OCI-LY7 (cell line): ENCODE measurements around the gene METTL3. TPM values are rescaled to one million over a fixed set of nuclear protein-coding genes. Genes with fewer than 3 reads are reported as not detected.
A peak's percentile ranks its signal among the peaks of the same experiment; 100 is the strongest.

ENCODE experiments used
- BruUV-seq: library from RNA; stranded (reverse); fragments of 400-500 nt; replicated peaks from 2 replicates; lab custom pipeline; 2021; lab: Mats Ljungman, UMichigan
- CTCF ChIA-PET: fragments of 300-600 bp; sonication (Branson Sonifier 250); formaldehyde crosslinking; loops from one replicate; lab custom pipeline; 2022; ENCODE audit warnings: antibody characterized with exemption; ENCODE audit not compliant: unreplicated experiment; lab: Charles Lee
- POLR2A ChIA-PET: fragments of 300-600 bp; sonication (Branson Sonifier 250); formaldehyde crosslinking; loops from one replicate; lab custom pipeline; 2022; ENCODE audit warnings: antibody characterized with exemption; lab: Charles Lee
- DNase-seq: peaks from one replicate; pipeline ENCODE4 v3.0.0-alpha.2; 2015; ENCODE audit warnings: low spot score
- H2AFZ ChIP-seq: fragments of 200-600 bp; sonication (generic), shearing (Covaris generic); 2 replicates; pipeline ENCODE4 v1.6.1; 2014; ENCODE audit warnings: mild to moderate bottlenecking, antibody characterized with exemption, low read length, moderate library complexity
- H3K27ac ChIP-seq: fragments of 200-600 bp; sonication (generic); 2 replicates; pipeline ENCODE4 v1.5.1; 2014; ENCODE audit warnings: mixed run types, low read depth, mild to moderate bottlenecking, moderate library complexity, low read length, inconsistent platforms; ENCODE audit not compliant: poor library complexity, severe bottlenecking
- H3K36me3 ChIP-seq: fragments of 200-600 bp; sonication (generic); 2 replicates; pipeline ENCODE4 v1.6.1; 2014; ENCODE audit warnings: mild to moderate bottlenecking, antibody characterized with exemption, low read length, moderate library complexity, mixed read lengths; ENCODE audit not compliant: insufficient read depth
- H3K4me1 ChIP-seq: fragments of 200-600 bp; sonication (generic); 2 replicates; pipeline ENCODE4 v1.5.1; 2014; ENCODE audit warnings: mild to moderate bottlenecking, low read length; ENCODE audit not compliant: insufficient read depth, poor library complexity, severe bottlenecking
- H3K4me2 ChIP-seq: fragments of 200-600 bp; sonication (generic); 2 replicates; pipeline ENCODE4 v1.6.1; 2014; ENCODE audit warnings: mild to moderate bottlenecking, low read length
- H3K4me3 ChIP-seq: fragments of 200-600 bp; sonication (generic); 2 replicates; pipeline ENCODE4 v1.5.1; 2014; ENCODE audit warnings: mild to moderate bottlenecking, low read depth, low read length; ENCODE audit not compliant: poor library complexity, severe bottlenecking
- H3K79me2 ChIP-seq: fragments of 200-600 bp; sonication (generic); 2 replicates; pipeline ENCODE4 v1.6.1; 2016; ENCODE audit warnings: low read depth, mild to moderate bottlenecking, low read length, moderate library complexity, mixed read lengths; ENCODE audit not compliant: insufficient read depth
- H3K9me2 ChIP-seq: fragments of 200-600 bp; sonication (generic); 2 replicates; pipeline ENCODE4 v1.6.1; 2016; ENCODE audit warnings: mild to moderate bottlenecking, low read length, mixed read lengths; ENCODE audit not compliant: insufficient read depth
- H3K9me3 ChIP-seq: fragments of 200-600 bp; sonication (generic); 2 replicates; pipeline ENCODE4 v1.6.1; 2014; ENCODE audit warnings: mild to moderate bottlenecking, mixed run types, low read length, mixed read lengths
- H4K20me1 ChIP-seq: fragments of 200-600 bp; sonication (generic); 2 replicates; pipeline ENCODE4 v1.6.1; 2014; ENCODE audit warnings: mild to moderate bottlenecking, antibody characterized with exemption, low read length, moderate library complexity, mixed read lengths; ENCODE audit not compliant: insufficient read depth
- EZH2phosphoT487 ChIP-seq: fragments of 200-600 bp; sonication (generic); IDR thresholded peaks from 2 replicates; pipeline ENCODE4 v1.6.1; 2018; ENCODE audit warnings: low read depth, borderline replicate concordance, mild to moderate bottlenecking, mixed run types, antibody characterized with exemption, low read length, moderate library complexity, mixed read lengths
- intact Hi-C: fragments of 100-400 bp; cut with micrococcal nuclease; formaldehyde crosslinking; loops from one replicate; pipeline ENCODE4 v1.10.0; 2022; ENCODE audit not compliant: unreplicated experiment
- total RNA-seq, 2 experiments: library from RNA; depleted of rRNA in 1 of 2; stranded (reverse); fragments of >200 nt in 1 of 2; shearing (Covaris generic) in 1 of 2; gene quantifications; 2 replicates each; pipeline ENCODE4 v1.2.3, GENCODE V29; 2014 to 2022
- TF ChIP-seq, protein P1 (sequence below): fragments of 200-600 bp; sonication (generic); conservative IDR thresholded peaks from 2 replicates; pipeline ENCODE4 v1.5.1; 2014; ENCODE audit warnings: mild to moderate bottlenecking, antibody characterized with exemption, low read length, moderate library complexity, mixed read lengths

METTL3 gene
- total RNA-seq, 2 experiments from 2014 or later: 101 to 145 TPM

DNA sequence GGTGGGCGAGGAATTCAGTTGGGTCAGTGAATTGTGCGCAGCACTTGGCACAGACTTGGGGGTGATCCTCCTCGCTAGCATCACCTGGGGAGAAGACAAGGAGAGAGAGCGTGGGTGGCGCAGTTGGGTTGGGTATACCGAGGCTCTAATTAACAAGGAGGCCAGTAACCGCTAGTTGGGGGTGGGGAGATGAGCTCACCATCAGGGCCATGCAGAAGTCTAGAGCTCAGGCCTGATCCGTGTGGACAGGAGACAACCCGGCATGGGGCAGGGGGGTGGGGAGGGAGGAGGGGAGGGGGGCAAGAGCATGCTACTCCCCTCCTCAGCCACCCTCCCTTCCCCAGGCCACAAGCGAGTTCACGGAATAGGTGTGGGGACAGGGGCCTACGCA, 14.4 kb upstream of the METTL3 start:
- TF ChIP-seq EZH2phosphoT487: no peak
- TF ChIP-seq, protein P1, sequence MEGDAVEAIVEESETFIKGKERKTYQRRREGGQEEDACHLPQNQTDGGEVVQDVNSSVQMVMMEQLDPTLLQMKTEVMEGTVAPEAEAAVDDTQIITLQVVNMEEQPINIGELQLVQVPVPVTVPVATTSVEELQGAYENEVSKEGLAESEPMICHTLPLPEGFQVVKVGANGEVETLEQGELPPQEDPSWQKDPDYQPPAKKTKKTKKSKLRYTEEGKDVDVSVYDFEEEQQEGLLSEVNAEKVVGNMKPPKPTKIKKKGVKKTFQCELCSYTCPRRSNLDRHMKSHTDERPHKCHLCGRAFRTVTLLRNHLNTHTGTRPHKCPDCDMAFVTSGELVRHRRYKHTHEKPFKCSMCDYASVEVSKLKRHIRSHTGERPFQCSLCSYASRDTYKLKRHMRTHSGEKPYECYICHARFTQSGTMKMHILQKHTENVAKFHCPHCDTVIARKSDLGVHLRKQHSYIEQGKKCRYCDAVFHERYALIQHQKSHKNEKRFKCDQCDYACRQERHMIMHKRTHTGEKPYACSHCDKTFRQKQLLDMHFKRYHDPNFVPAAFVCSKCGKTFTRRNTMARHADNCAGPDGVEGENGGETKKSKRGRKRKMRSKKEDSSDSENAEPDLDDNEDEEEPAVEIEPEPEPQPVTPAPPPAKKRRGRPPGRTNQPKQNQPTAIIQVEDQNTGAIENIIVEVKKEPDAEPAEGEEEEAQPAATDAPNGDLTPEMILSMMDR: no peak
- peak overlapping the region; percentile 62 for H2AFZ ChIP-seq
- no peaks in the 10 kb centered on the region for H3K9me3 ChIP-seq
- no peaks in the 10 kb centered on the region for H3K9me2 ChIP-seq
- peak overlapping the region; percentile 80 for H3K4me2 ChIP-seq
- ChIA-PET POLR2A (interaction anchor here (0.6 to 3.3 kb wide), 10 partner anchors 9 to 1226 kb away, joined by 3 to 33 read pairs (median 8); partner anchors contain the start of genes CHD8 and METTL3), CTCF (interaction anchor here (0.6 to 1.1 kb wide), 7 partner anchors 35 to 1452 kb away, joined by 3 to 14 read pairs (median 5); partner anchors contain the start of gene CHD8)
- BruUV-seq: TSS peak; percentile 73
- H3K4me3 ChIP-seq: peak overlapping the region; percentile 83
- no peaks in the 10 kb centered on the region for H3K36me3 ChIP-seq
- no peaks in the 10 kb centered on the region for H3K79me2 ChIP-seq
- peaks cover 45% of the 10 kb centered on the region for H3K4me1 ChIP-seq
- intact Hi-C loops: no loop called here
- no peak for DNase-seq
- H3K27ac ChIP-seq: peak overlapping the region; percentile 81
- H4K20me1 ChIP-seq: no peaks in the 10 kb centered on the region

DNA sequence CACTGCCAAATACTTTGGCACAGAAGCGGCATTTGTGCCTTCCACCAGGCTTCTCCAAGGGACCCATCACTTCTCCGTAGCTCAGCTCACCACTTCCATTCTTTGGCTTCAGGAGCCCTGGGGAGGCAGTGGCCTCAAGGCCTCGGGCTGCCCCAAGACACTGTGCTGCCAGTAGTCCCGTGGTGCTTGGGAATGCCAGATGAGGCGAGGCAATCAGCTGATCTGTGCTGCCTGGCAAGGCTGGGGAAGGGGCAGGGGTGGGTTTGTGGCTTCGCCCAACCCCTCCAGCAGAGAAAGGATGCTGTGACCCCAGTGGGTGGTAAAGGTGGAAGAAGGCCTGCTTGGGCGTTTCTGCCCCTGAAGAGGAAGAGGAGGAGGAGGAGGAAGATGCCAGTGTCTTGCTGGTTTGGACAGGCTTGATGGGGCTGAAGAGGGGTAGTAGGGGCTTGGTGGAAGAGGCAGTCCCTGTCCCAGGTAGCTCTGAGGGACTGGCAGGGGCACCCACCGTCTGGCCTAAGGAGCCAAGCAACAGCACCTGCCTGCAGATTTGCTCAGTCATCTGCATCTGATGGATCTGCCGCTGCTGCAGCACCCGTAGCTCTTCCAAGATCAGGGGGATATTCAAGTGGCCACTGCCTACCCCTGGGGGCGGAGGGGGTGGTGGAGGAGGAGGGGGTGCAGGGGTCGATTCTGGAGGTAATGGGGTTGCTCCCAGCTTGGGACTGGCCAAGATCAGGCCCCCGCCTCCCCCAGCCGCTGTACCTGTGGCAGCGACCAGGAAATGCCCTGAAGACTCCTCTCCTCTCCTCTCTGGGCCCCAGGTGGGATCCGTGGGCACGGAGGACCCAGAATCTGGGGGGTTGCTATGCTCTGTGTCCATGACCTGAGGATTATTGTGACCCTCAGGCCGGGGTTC, 13.7 kb upstream of the METTL3 start:
- H4K20me1 ChIP-seq: no peaks in the 10 kb centered on the region
- BruUV-seq: no TSS peak
- H3K4me1 ChIP-seq: peaks cover 44% of the 10 kb centered on the region
- H3K79me2 ChIP-seq: no peaks in the 10 kb centered on the region
- POLR2A ChIA-PET: interaction anchor here (3.3 kb wide), 1 partner anchor 10 kb away, joined by 33 read pairs; no protein-coding TSS in a partner anchor
- H2AFZ ChIP-seq: no peak overlapping the region
- TF ChIP-seq EZH2phosphoT487: no peak
- TF ChIP-seq, protein P1: no peak
- intact Hi-C loops: no loop called here
- CTCF ChIA-PET: interaction anchor here (0.6 to 1.1 kb wide), 2 partner anchors 69 to 1180 kb away, joined by 3 to 5 read pairs; partner anchors contain the start of gene CHD8
- H3K9me3 ChIP-seq: no peaks in the 10 kb centered on the region
- H3K9me2 ChIP-seq: no peaks in the 10 kb centered on the region
- DNase-seq: no peak
- no peak overlapping the region for H3K27ac ChIP-seq
- no peaks in the 10 kb centered on the region for H3K36me3 ChIP-seq
- peak overlapping the region; percentile 83 for H3K4me3 ChIP-seq
- peak overlapping the region; percentile 80 for H3K4me2 ChIP-seq
